ENCODE data around the gene SLC8A3.

DNA sequence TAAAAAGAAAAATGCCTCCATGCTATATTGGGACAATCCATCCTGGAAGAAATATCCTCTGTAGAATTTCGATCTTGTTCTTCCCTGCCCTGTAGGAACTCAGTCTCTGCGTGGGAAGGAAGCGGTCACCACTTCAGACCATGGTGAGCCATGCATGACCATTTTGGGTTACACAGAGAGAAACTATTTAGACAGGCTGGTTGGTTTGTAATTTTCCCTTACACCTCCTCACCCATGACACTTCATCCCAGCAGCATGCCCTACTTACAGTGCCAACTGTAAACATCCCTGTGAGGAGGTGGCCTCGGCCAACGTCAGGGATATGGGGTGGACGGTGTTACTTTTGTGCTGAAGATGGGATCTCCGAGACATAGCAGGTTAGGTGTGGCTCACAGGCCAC lies 188.2 kb downstream of the SLC8A3 start:
- no peak for TF ChIP-seq ZNF274 (IDR thresholded peaks at IDR 0.05; ENCODE audit: low read depth, low read length)
- no peak for TF ChIP-seq YY1 (IDR thresholded peaks at IDR 0.05; ENCODE audit: insufficient read depth, insufficient read length)
- TF ChIP-seq SUZ12 (IDR thresholded peaks at IDR 0.05; ENCODE audit: extremely low read depth, insufficient read depth, insufficient read length), result no peak
